ENCODE results near the gene JPT2.
"Not testable (repeated sequence)": the region's sequence is repeated elsewhere in the genome, so short reads cannot be mapped to it uniquely, and the experiment has no call there.

Gene JPT2

GRCh38 chr16:1676661-1677060 lies 1.4 kb upstream of the JPT2 start:
- DNase-seq (ENCODE audit: low spot score): no peak

GRCh38 chr16:1677339-1677738 lies 740 bp upstream of the JPT2 start:
- no peak for DNase-seq (ENCODE audit: low spot score)

GRCh38 chr16:1678500-1679098 lies 520 bp downstream of the JPT2 start:
- DNase-seq (ENCODE audit: low spot score): no peak

GRCh38 chr16:1680361-1680760 lies 2.3 kb downstream of the JPT2 start:
- no peak for DNase-seq (ENCODE audit: low spot score)

GRCh38 chr16:1681032-1681431 lies 3.0 kb downstream of the JPT2 start:
- DNase-seq (ENCODE audit: low spot score): no peak

GRCh38 chr16:1687427-1688316 lies 9.6 kb downstream of the JPT2 start:
- no peak for DNase-seq (ENCODE audit: low spot score)

- DNase-seq (ENCODE audit: low spot score): peak; percentile 57
Observed at GRCh38 chr16:1688807-1689560, 10.9 kb downstream of the JPT2 start.

- no peak for DNase-seq (ENCODE audit: low spot score)
Observed at GRCh38 chr16:1689853-1690252, 11.8 kb downstream of the JPT2 start.

- no peak for DNase-seq (ENCODE audit: low spot score)
Observed at GRCh38 chr16:1690810-1691209, 12.7 kb downstream of the JPT2 start.

- DNase-seq (ENCODE audit: low spot score): no peak
Observed at GRCh38 chr16:1691276-1691675, 13.2 kb downstream of the JPT2 start.

GRCh38 chr16:1691956-1692355 lies 13.9 kb downstream of the JPT2 start:
- no peak for DNase-seq (ENCODE audit: low spot score)

GRCh38 chr16:1696863-1697262 lies 18.8 kb downstream of the JPT2 start:
- DNase-seq (ENCODE audit: low spot score): no peak

- DNase-seq (ENCODE audit: low spot score): no peak
Observed at GRCh38 chr16:1698680-1699079, 20.6 kb downstream of the JPT2 start.

GRCh38 chr16:1700246-1700645 lies 22.2 kb downstream of the JPT2 start:
- DNase-seq (ENCODE audit: low spot score): no peak

- no peak for DNase-seq (ENCODE audit: low spot score)
Observed at GRCh38 chr16:1701216-1701878, 23.3 kb downstream of the JPT2 start.

GRCh38 chr16:1705324-1705687 lies 27.2 kb downstream of the JPT2 start:
- DNase-seq (ENCODE audit: low spot score): not testable (repeated sequence)

GRCh38 chr16:1705688-1706385 lies 27.8 kb downstream of the JPT2 start, which contains the start of gene MAPK8IP3:
MAPK8IP3 (plus strand) TSS chr16:1706195; CDS start chr16:1706340, 145 bp downstream.
- peak; percentile 92 for DNase-seq (ENCODE audit: low spot score)

GRCh38 chr16:1706386-1707192 lies 28.5 kb downstream of the JPT2 start:
- DNase-seq (ENCODE audit: low spot score): peak; percentile 58

- no peak for DNase-seq (ENCODE audit: low spot score)
Observed at GRCh38 chr16:1707193-1707790, 29.2 kb downstream of the JPT2 start.

GRCh38 chr16:1708083-1708767 lies 30.1 kb downstream of the JPT2 start:
- no peak for DNase-seq (ENCODE audit: low spot score)

Measured in HuH-7 (cell line).